ENCODE data around the gene UBE3C. TPM values are rescaled to one million over a fixed set of nuclear protein-coding genes. Genes with fewer than 3 reads are reported as not detected.

UBE3C gene
- total and polyA plus RNA-seq, 2 donors (not counting 3 experiments of a cell fraction or from before 2014, with no cell fraction given) = 45.1 to 77.3 TPM

GRCh38 chr7:157266272-157266671 lies 127.5 kb downstream of the UBE3C start:
- Histone ChIP-seq H3K27me3 (ENCODE audit: control insufficient read depth in 2 of 2, insufficient read depth in 2 of 2, low read length in 2 of 2) (no peaks in the 10 kb centered on the region), H3K27ac (ENCODE audit: insufficient read depth, low read depth, low read length) (no peak overlapping the region), H3K36me3 (ENCODE audit: control insufficient read depth in 2 of 2, extremely low read depth in 1 of 2, insufficient read depth in 2 of 2, low read length in 2 of 2) (peaks cover 18 to 24% of the 10 kb centered on the region in 2 experiments), H3K9ac (replicated peaks; ENCODE audit: extremely low read depth, insufficient read depth, low read length) (no peak overlapping the region), H3K9me1 (replicated peaks; ENCODE audit: control insufficient read depth, extremely low read depth, insufficient read depth, low read length) (no peaks in the 10 kb centered on the region), H3K4me3 (replicated peaks in 1 of 3; ENCODE audit: insufficient read depth in 1 of 3, low read depth in 1 of 3, low read length in 3 of 3) (no peak overlapping the region), H3K4me2 (ENCODE audit: insufficient read depth, low read length) (no peak overlapping the region), H3K4me1 (ENCODE audit: control insufficient read depth, extremely low read depth, insufficient read depth, low read length) (no peaks in the 10 kb centered on the region), H2AFZ (ENCODE audit: low read depth, low read length) (no peak overlapping the region), H3K9me3 (replicated peaks; ENCODE audit: control insufficient read depth, insufficient read depth, low read length) (no peaks in the 10 kb centered on the region), H3K79me2 (ENCODE audit: control insufficient read depth, insufficient read depth, low read length) (no peaks in the 10 kb centered on the region), H4K20me1 (replicated peaks; ENCODE audit: control insufficient read depth, extremely low read depth, insufficient read depth, low read length) (no peaks in the 10 kb centered on the region)
- FAIRE-seq (no peak), DNase-seq (ENCODE audit: low read depth, low spot score) (no peak)
- ChIA-PET CTCF (interaction anchor here (0.7 kb wide), 1 partner anchor 11 kb away, joined by 3 read pairs; no protein-coding TSS in a partner anchor), POLR2A (no interaction called here)
- dilution Hi-C loops (cut with MboI; ENCODE audit: extremely low pct_ligation_motif_present, low sequenced_read_pairs) = no loop called here
- TF ChIP-seq, protein P1, sequence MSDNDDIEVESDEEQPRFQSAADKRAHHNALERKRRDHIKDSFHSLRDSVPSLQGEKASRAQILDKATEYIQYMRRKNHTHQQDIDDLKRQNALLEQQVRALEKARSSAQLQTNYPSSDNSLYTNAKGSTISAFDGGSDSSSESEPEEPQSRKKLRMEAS (IDR thresholded peaks at IDR 0.05; ENCODE audit: insufficient read depth, insufficient read length) = no peak
- no peak for TF ChIP-seq GATA2 (IDR thresholded peaks at IDR 0.05; ENCODE audit: insufficient read depth, insufficient read length, low read depth, low read length)
- TF ChIP-seq, protein P2, sequence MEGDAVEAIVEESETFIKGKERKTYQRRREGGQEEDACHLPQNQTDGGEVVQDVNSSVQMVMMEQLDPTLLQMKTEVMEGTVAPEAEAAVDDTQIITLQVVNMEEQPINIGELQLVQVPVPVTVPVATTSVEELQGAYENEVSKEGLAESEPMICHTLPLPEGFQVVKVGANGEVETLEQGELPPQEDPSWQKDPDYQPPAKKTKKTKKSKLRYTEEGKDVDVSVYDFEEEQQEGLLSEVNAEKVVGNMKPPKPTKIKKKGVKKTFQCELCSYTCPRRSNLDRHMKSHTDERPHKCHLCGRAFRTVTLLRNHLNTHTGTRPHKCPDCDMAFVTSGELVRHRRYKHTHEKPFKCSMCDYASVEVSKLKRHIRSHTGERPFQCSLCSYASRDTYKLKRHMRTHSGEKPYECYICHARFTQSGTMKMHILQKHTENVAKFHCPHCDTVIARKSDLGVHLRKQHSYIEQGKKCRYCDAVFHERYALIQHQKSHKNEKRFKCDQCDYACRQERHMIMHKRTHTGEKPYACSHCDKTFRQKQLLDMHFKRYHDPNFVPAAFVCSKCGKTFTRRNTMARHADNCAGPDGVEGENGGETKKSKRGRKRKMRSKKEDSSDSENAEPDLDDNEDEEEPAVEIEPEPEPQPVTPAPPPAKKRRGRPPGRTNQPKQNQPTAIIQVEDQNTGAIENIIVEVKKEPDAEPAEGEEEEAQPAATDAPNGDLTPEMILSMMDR (IDR thresholded peaks at IDR 0.05; ENCODE audit: extremely low read depth in 1 of 2, insufficient read depth in 1 of 2, low read depth in 1 of 2, low read length in 2 of 2) = no peak
- no peak for TF ChIP-seq MYC (IDR thresholded peaks at IDR 0.05; ENCODE audit: low read depth, low read length)
- no peak for TF ChIP-seq POLR2A (IDR thresholded peaks at IDR 0.05; ENCODE audit: low read depth, low read length)
- TF ChIP-seq JUN (IDR thresholded peaks at IDR 0.05; ENCODE audit: borderline replicate concordance, insufficient read depth, insufficient read length, low read depth) = no peak
- no peak for TF ChIP-seq FOS (IDR thresholded peaks at IDR 0.05; ENCODE audit: borderline replicate concordance, insufficient read depth, low read length)
- no peak for TF ChIP-seq POLR2AphosphoS5 (IDR thresholded peaks at IDR 0.05; ENCODE audit: insufficient read depth, low read depth, low read length)
- no peak for TF ChIP-seq EZH2 (IDR thresholded peaks at IDR 0.05; ENCODE audit: borderline replicate concordance, low read depth, low read length, severe bottlenecking)
- intact Hi-C loops (cut with micrococcal nuclease) = no loop called here
- BruUV-seq (replicated peaks) = no TSS peak

All from endothelial cell of umbilical vein (primary cell).